Putamen (tissue), 1 donor: ENCODE measurements around the gene C5orf58.

Source experiments
- DNase-seq: peaks from one replicate; pipeline ENCODE4 v3.0.0-alpha.2; 2016; ENCODE audit warnings: low spot score

C5orf58 gene

GRCh38 chr5:170283296-170283695 is 50.5 kb downstream of the C5orf58 start:
- no peak for DNase-seq

DNA sequence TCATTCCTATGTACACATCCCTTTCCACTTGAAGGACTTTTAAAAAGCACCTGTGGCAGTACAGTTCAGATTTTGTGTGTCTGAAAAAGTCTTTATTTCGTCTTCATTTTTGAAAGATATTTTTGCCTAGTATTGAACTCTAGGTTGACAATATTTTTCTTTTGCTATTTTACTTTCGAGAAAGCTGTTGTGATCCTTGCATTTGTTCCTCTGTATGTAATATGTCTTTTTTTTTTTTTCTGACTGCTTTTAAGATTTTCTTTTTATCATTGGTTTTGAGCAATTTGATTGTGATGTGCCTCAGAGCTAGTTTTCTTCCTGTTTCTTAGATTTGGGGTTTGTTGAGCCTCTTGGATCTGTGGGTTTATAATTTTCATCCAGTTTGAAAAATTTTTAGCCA is 51.4 kb downstream of the C5orf58 start:
- no peak for DNase-seq

GRCh38 chr5:170285181-170285580 is 52.4 kb downstream of the C5orf58 start:
- no peak for DNase-seq

GRCh38 chr5:170286386-170286925 is 53.7 kb downstream of the C5orf58 start:
- no peak for DNase-seq

- DNase-seq: no peak
These were observed 54.7 kb downstream of the C5orf58 start for GRCh38 chr5:170287532-170287931.

DNA sequence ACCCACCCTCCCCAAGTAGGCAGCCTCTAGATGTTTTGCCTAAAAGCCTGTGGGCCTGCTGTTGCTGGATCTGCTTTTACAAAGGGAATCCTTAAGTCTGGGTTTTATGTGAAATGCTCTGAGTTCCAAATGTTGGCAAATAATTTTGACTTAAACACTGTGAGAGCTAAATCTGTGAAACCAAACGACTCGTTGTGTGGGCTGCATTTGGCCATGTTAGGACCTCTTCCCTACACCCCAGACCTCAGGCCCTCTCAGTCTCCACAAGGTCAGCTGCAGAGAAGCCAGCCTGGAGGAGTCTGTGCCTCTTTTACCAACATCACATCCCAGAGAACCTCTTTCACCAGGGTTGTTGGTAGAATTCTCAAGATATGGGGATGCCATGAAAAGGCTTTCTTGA is 55.4 kb downstream of the C5orf58 start:
- no peak for DNase-seq

GRCh38 chr5:170288551-170288950 is 55.8 kb downstream of the C5orf58 start:
- DNase-seq: no peak

DNA sequence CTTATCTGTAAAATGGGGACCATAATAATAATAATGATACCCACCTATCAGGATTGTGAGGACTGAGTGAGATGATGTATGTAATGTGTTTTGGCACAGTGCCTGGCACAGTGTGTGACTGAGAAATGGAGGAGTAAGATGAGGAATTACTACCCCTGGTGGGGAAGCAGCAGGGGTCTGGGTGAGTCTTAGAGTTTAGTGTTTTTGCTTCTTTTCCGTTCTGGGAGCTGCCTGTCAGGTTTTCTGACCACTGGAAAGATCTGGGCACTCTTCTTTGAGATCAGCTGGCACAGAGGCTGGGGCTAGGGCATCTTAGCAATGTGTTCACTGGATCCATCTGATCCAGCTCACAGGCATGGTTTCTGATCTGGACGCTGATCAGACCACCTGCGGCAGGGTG is 56.3 kb downstream of the C5orf58 start:
- DNase-seq: no peak

- no peak for DNase-seq
These were observed 57.0 kb downstream of the C5orf58 start for GRCh38 chr5:170289764-170290163.

- DNase-seq: no peak
These were observed 57.7 kb downstream of the C5orf58 start for GRCh38 chr5:170290498-170290897.

DNA sequence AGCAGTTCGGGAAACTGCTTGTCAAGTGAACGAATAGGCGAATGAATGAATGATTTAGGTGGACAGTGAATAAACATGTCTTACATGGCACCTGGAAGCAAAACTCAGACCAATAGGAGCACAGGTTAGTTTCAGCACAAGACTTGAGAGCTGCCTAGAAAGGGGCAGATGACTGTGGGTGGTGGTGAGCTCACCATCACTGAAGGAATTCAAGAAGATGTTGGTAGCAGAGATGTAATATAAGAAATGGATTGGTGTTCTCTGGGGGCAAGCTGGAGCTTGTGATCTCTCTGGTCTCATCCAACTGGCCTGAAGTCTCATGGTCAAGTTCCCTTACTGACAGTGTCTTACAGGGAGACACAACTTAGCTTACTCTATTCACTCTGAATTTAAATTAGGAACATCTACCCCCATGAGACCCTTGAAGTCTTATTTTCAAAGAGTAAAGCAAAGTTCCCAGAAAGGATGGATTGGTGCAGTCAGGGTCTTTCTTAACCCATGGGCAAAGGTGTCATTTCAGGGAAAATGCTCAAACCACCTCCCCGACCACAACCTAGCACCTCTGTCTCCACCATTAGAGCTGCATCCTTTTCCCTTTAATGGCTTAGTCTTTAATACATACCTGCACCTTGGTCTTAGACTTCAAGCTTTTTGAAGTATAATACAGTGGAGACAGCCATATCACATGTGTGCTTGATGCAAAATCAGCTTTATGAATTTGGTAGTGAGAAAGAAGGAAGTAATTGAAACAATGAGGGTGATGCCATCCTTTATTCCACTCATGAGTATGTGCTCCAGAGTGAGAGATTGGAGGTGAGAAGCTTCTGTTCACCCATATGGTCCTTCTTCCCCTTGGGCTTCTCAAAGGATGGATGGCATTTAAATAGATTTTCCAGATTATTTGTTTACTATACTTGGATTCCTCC is 59.7 kb downstream of the C5orf58 start:
- DNase-seq: no peak

- DNase-seq: peak; percentile 47
These were observed 60.5 kb downstream of the C5orf58 start for GRCh38 chr5:170293273-170293672.

- DNase-seq: no peak
These were observed 61.3 kb downstream of the C5orf58 start for GRCh38 chr5:170294057-170294456.

DNA sequence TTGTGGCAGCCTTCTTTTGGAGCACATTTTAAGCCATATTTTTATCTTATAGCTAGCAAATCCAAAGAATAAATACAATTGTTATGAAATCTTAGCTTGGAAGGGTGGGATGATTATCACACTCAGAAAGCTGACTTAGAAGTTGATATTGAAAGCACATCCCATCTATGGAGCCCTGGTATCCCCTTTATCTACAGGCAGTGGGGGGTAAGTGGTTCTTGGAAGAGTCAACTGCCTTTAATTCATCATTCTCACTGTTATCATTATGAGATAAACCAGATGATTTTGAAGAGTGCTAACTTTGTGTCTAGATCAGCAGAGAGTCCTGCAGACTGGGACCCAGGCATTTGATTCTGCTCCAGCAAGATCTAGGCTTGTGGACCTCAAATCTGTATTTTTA is 61.8 kb downstream of the C5orf58 start:
- DNase-seq: no peak
